SK-N-SH (cell line): ENCODE measurements around the gene ZNHIT3. TPM values are rescaled to one million over a fixed set of nuclear protein-coding genes. Genes with fewer than 3 reads are reported as not detected.

Source experiments
- CTCF ChIA-PET: fragments of 300-600, 350-600 bp; formaldehyde crosslinking; extraction: SDS; loops from one replicate; lab custom pipeline; 2021; lab: Yijun Ruan, JAX
- POLR2A ChIA-PET: fragments of 350-600 bp; sonication (Branson Sonifier 250); formaldehyde crosslinking; extraction: SDS; loops from one replicate; lab custom pipeline; 2020; ENCODE audit warnings: antibody characterized with exemption, inconsistent platforms; lab: Yijun Ruan, JAX
- DNase-seq: peaks from one replicate; pipeline ENCODE4 v3.0.0; 2012
- H2AFZ ChIP-seq: fragments of 200-600 bp; sonication (generic); 2 replicates; pipeline ENCODE4 v1.8.1; 2016; ENCODE audit warnings: antibody characterized with exemption, mild to moderate bottlenecking, low read depth
- H3F3A ChIP-seq: fragments of 200-600 bp; sonication (generic); replicated peaks from 2 replicates; pipeline ENCODE3; 2016; ENCODE audit warnings: antibody characterized with exemption, mild to moderate bottlenecking; ENCODE audit not compliant: insufficient read depth
- H3K27ac ChIP-seq, 2 experiments: fragments of 200-500 bp in 1 of 2; fragments of 200-600 bp in 1 of 2; sonication (Bioruptor generic) in 1 of 2; sonication (generic), shearing (Covaris generic) in 1 of 2; 2 replicates each; pipeline versions ENCODE4 v1.5.1 to v1.6.1; 2014 to 2016; ENCODE audit warnings: low read depth in 2 of 2, inconsistent platforms in 1 of 2, low read length in 1 of 2, mild to moderate bottlenecking in 1 of 2, mixed read lengths in 1 of 2
- H3K27me3 ChIP-seq: fragments of 200-600 bp; sonication (generic), shearing (Covaris generic); 2 replicates; pipeline ENCODE4 v1.6.1; 2016; ENCODE audit warnings: mixed run types; ENCODE audit not compliant: insufficient read depth
- H3K36me3 ChIP-seq, 2 experiments: fragments of 200-500 bp in 1 of 2; fragments of 200-600 bp in 1 of 2; sonication (Bioruptor generic) in 1 of 2; sonication (generic) in 1 of 2; replicated peaks in 1 of 2; 2 replicates each; pipeline versions ENCODE3 to v1.5.1; 2014 to 2016; ENCODE audit warnings: low read length in 1 of 2, mild to moderate bottlenecking in 1 of 2; ENCODE audit not compliant: insufficient read depth in 2 of 2, control insufficient read depth in 1 of 2
- H3K4me1 ChIP-seq, 2 experiments: fragments of 200-500 bp in 1 of 2; fragments of 200-600 bp in 1 of 2; sonication (Bioruptor generic) in 1 of 2; sonication (generic), shearing (Covaris generic) in 1 of 2; 2 replicates each; pipeline versions ENCODE4 v1.5.1 to v1.6.1; 2014 to 2016; ENCODE audit warnings: low read depth in 1 of 2, low read length in 1 of 2, mixed run types in 1 of 2; ENCODE audit not compliant: insufficient read depth in 2 of 2, control insufficient read depth in 1 of 2
- H3K4me2 ChIP-seq: fragments of 200-600 bp; sonication (generic), shearing (Covaris generic); 2 replicates; pipeline ENCODE4 v1.6.1; 2017; ENCODE audit warnings: mixed run types
- H3K4me3 ChIP-seq, 2 experiments: fragments of 200-500 bp in 1 of 2; fragments of 200-600 bp in 1 of 2; sonication (Bioruptor generic) in 1 of 2; sonication (generic), shearing (Covaris generic) in 1 of 2; 2 replicates each; pipeline versions ENCODE4 v1.5.1 to v1.8.1; 2014 to 2016; ENCODE audit warnings: low read depth in 2 of 2, inconsistent platforms in 1 of 2, low read length in 1 of 2, mild to moderate bottlenecking in 1 of 2, mixed read lengths in 1 of 2, moderate library complexity in 1 of 2
- H3K79me2 ChIP-seq: fragments of 200-600 bp; sonication (generic); 2 replicates; pipeline ENCODE4 v1.8.1; 2017; ENCODE audit warnings: mild to moderate bottlenecking; ENCODE audit not compliant: insufficient read depth
- H3K9ac ChIP-seq: fragments of 200-600 bp; sonication (generic); 2 replicates; pipeline ENCODE4 v1.6.1; 2017; ENCODE audit warnings: mixed run types
- H3K9me2 ChIP-seq: fragments of 200-600 bp; sonication (generic); 2 replicates; pipeline ENCODE4 v1.6.1; 2017; ENCODE audit warnings: mixed run types
- H3K9me3 ChIP-seq: fragments of 200-600 bp; sonication (generic); 2 replicates; pipeline ENCODE4 v1.6.1; 2017; ENCODE audit warnings: mixed run types, mild to moderate bottlenecking, moderate library complexity
- H4K20me1 ChIP-seq: fragments of 200-600 bp; sonication (generic); 2 replicates; pipeline ENCODE4 v1.6.1; 2017; ENCODE audit warnings: mild to moderate bottlenecking, mixed run types; ENCODE audit not compliant: insufficient read depth
- CHD2 ChIP-seq: fragments of 150-350 bp; IDR thresholded peaks from 2 replicates; pipeline ENCODE4 v1.6.1; 2018; ENCODE audit warnings: low read length; ENCODE audit not compliant: partially characterized antibody
- ELF1 ChIP-seq: IDR thresholded peaks from 2 replicates; pipeline ENCODE4 v1.4.0; 2012
- EP300 ChIP-seq, 2 experiments: IDR thresholded peaks; 2 replicates each; pipeline versions ENCODE4 v1.4.0 to v1.6.1; 2012; ENCODE audit warnings: borderline replicate concordance in 1 of 2, low read depth in 1 of 2, low read length in 1 of 2
- FOXJ3 ChIP-seq: sonication (generic); formaldehyde crosslinking; IDR thresholded peaks from 2 replicates; pipeline ENCODE4 v1.5.1; 2020; ENCODE audit warnings: mild to moderate bottlenecking, missing genetic modification reagents
- GATA2 ChIP-seq: sonication (generic); formaldehyde crosslinking; IDR thresholded peaks from 2 replicates; pipeline ENCODE4 v1.5.0; 2020; ENCODE audit warnings: mild to moderate bottlenecking, missing genetic modification reagents
- NFIC ChIP-seq: IDR thresholded peaks from 2 replicates; pipeline ENCODE4 v1.4.0; 2012; ENCODE audit warnings: borderline replicate concordance
- NRF1 ChIP-seq: IDR thresholded peaks from 2 replicates; pipeline ENCODE4 v1.6.1; 2012; ENCODE audit warnings: low read depth, mild to moderate bottlenecking, low read length
- POLR2AphosphoS5 ChIP-seq: IDR thresholded peaks from 2 replicates; pipeline ENCODE4 v1.6.1; 2012; ENCODE audit warnings: low read depth, low read length
- RFX5 ChIP-seq: IDR thresholded peaks from 2 replicates; pipeline ENCODE4 v1.6.1; 2012; ENCODE audit warnings: mild to moderate bottlenecking, improper control_type of control experiment, low read length
- RXRA ChIP-seq: IDR thresholded peaks from 2 replicates; pipeline ENCODE4 v1.4.0; 2012; ENCODE audit warnings: low read depth, mild to moderate bottlenecking, borderline replicate concordance
- SIN3A ChIP-seq: IDR thresholded peaks from 2 replicates; pipeline ENCODE4 v1.6.1; 2012; ENCODE audit warnings: low read depth, mild to moderate bottlenecking, low read length, moderate library complexity, borderline replicate concordance
- TAF1 ChIP-seq: IDR thresholded peaks from 2 replicates; pipeline ENCODE4 v1.6.1; 2012; ENCODE audit warnings: low read depth, mild to moderate bottlenecking, low read length, moderate library complexity, borderline replicate concordance
- TCF12 ChIP-seq: IDR thresholded peaks from 2 replicates; pipeline ENCODE4 v1.4.0; 2012
- TEAD4 ChIP-seq: IDR thresholded peaks from 2 replicates; pipeline ENCODE4 v1.4.0; 2012; ENCODE audit warnings: mild to moderate bottlenecking, borderline replicate concordance; ENCODE audit not compliant: insufficient read depth
- WGBS: methylation state at CpG from one replicate; pipeline ENCODE4 v1.1.6; 2017; ENCODE audit warnings: low lambda C conversion rate; 5-methylcytosine and 5-hydroxymethylcytosine counted together
- polyA plus RNA-seq, 3 experiments: library from polyadenylated mRNA; depleted of rRNA; stranded (reverse); fragments of >200 nt; gene quantifications; 2 replicates each; pipeline ENCODE4 v1.2.3, GENCODE V29; 2012
- TF ChIP-seq, protein P1 (sequence below): fragments of 200-600 bp; sonication (generic); IDR thresholded peaks from 2 replicates; pipeline ENCODE4 v1.6.1; 2017; ENCODE audit warnings: antibody characterized with exemption, mild to moderate bottlenecking, moderate library complexity
- TF ChIP-seq, protein P2 (sequence below): IDR thresholded peaks from 2 replicates; pipeline ENCODE4 v1.4.0; 2012; ENCODE audit warnings: low read depth, borderline replicate concordance
- TF ChIP-seq, protein P3 (sequence below): IDR thresholded peaks from 2 replicates; pipeline ENCODE4 v1.6.1; 2012; ENCODE audit warnings: mild to moderate bottlenecking, low read depth, low read length, moderate library complexity

Gene ZNHIT3
- polyA plus RNA-seq, 1 of the 3 experiments (the other 2 are of a cell fraction) = 59.9 TPM

DNA sequence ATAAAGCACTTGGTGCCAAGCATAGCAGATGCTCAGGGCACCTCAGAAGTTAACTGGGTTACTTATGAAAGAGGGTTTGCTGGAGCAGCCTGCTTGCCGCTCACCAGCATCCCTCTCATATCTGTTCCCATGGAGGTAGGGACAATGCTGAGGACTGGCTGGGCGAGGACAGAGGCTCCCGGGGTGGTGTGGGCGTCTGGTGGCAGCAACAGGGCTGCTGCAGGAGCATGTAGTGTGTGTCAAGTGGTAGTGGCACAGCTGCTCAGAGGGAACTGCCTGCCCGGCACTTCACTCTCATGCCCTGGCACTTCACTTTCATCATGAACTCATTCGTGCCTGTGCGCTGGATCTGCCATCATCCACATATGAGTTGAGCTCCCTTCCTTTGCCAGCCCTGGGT lies 26.9 kb upstream of the ZNHIT3 start:
- H3K9me3 ChIP-seq = no peaks in the 10 kb centered on the region
- H3K4me3 ChIP-seq = no peak overlapping the region
- H3K79me2 ChIP-seq = no peaks in the 10 kb centered on the region
- H2AFZ ChIP-seq = no peak overlapping the region
- H3K27me3 ChIP-seq = peaks cover 13% of the 10 kb centered on the region; the same call in 1 of the 2 replicates
- no peaks in the 10 kb centered on the region for H3F3A ChIP-seq
- ChIA-PET POLR2A (interaction anchor here (0.7 kb wide), 1 partner anchor 86 kb away, joined by 3 read pairs; no protein-coding TSS in a partner anchor), CTCF (interaction anchor here (3.4 kb wide), 1 partner anchor 24 kb away, joined by 15 read pairs; no protein-coding TSS in a partner anchor)
- WGBS = 12% methylated on average over 7 of the region's 7 CpGs
- H3K27ac ChIP-seq = no peak overlapping the region
- H3K9me2 ChIP-seq = no peaks in the 10 kb centered on the region
- no peak overlapping the region for H3K9ac ChIP-seq
- no peaks in the 10 kb centered on the region for H3K36me3 ChIP-seq
- no peaks in the 10 kb centered on the region for H4K20me1 ChIP-seq
- TF ChIP-seq POLR2AphosphoS5 (no peak), FOXJ3 (CRISPR knock-in tag) (no peak), NRF1 (no peak), EP300 (IDR thresholded peaks at IDR 0.05; ENCODE audit: borderline replicate concordance in 1 of 2, low read depth in 1 of 2, low read length in 1 of 2) (no peak), TCF12 (no peak), NFIC (no peak), ELF1 (no peak), CHD2 (no peak), TEAD4 (no peak), GATA2 (no peak), SIN3A (no peak), RXRA (no peak), TAF1 (no peak), RFX5 (no peak)
- TF ChIP-seq, protein P1, sequence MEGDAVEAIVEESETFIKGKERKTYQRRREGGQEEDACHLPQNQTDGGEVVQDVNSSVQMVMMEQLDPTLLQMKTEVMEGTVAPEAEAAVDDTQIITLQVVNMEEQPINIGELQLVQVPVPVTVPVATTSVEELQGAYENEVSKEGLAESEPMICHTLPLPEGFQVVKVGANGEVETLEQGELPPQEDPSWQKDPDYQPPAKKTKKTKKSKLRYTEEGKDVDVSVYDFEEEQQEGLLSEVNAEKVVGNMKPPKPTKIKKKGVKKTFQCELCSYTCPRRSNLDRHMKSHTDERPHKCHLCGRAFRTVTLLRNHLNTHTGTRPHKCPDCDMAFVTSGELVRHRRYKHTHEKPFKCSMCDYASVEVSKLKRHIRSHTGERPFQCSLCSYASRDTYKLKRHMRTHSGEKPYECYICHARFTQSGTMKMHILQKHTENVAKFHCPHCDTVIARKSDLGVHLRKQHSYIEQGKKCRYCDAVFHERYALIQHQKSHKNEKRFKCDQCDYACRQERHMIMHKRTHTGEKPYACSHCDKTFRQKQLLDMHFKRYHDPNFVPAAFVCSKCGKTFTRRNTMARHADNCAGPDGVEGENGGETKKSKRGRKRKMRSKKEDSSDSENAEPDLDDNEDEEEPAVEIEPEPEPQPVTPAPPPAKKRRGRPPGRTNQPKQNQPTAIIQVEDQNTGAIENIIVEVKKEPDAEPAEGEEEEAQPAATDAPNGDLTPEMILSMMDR = no peak
- TF ChIP-seq, protein P2, sequence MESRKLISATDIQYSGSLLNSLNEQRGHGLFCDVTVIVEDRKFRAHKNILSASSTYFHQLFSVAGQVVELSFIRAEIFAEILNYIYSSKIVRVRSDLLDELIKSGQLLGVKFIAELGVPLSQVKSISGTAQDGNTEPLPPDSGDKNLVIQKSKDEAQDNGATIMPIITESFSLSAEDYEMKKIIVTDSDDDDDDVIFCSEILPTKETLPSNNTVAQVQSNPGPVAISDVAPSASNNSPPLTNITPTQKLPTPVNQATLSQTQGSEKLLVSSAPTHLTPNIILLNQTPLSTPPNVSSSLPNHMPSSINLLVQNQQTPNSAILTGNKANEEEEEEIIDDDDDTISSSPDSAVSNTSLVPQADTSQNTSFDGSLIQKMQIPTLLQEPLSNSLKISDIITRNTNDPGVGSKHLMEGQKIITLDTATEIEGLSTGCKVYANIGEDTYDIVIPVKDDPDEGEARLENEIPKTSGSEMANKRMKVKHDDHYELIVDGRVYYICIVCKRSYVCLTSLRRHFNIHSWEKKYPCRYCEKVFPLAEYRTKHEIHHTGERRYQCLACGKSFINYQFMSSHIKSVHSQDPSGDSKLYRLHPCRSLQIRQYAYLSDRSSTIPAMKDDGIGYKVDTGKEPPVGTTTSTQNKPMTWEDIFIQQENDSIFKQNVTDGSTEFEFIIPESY = no peak
- TF ChIP-seq, protein P3, sequence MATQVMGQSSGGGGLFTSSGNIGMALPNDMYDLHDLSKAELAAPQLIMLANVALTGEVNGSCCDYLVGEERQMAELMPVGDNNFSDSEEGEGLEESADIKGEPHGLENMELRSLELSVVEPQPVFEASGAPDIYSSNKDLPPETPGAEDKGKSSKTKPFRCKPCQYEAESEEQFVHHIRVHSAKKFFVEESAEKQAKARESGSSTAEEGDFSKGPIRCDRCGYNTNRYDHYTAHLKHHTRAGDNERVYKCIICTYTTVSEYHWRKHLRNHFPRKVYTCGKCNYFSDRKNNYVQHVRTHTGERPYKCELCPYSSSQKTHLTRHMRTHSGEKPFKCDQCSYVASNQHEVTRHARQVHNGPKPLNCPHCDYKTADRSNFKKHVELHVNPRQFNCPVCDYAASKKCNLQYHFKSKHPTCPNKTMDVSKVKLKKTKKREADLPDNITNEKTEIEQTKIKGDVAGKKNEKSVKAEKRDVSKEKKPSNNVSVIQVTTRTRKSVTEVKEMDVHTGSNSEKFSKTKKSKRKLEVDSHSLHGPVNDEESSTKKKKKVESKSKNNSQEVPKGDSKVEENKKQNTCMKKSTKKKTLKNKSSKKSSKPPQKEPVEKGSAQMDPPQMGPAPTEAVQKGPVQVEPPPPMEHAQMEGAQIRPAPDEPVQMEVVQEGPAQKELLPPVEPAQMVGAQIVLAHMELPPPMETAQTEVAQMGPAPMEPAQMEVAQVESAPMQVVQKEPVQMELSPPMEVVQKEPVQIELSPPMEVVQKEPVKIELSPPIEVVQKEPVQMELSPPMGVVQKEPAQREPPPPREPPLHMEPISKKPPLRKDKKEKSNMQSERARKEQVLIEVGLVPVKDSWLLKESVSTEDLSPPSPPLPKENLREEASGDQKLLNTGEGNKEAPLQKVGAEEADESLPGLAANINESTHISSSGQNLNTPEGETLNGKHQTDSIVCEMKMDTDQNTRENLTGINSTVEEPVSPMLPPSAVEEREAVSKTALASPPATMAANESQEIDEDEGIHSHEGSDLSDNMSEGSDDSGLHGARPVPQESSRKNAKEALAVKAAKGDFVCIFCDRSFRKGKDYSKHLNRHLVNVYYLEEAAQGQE = no peak
- DNase-seq = no peak
- no peaks in the 10 kb centered on the region for H3K4me1 ChIP-seq
- no peak overlapping the region for H3K4me2 ChIP-seq
